ENCODE measurements around the gene FBXW8. TPM values are rescaled to one million over a fixed set of nuclear protein-coding genes. Genes with fewer than 3 reads are reported as not detected.

The FBXW8 gene
- total RNA-seq, 1 experiment from 2014 or later, result 15.3 TPM

GRCh38 chr12:116962197-116962596, 51.4 kb downstream of the FBXW8 start:
- Histone ChIP-seq H2BK15ac (ENCODE audit: low read depth, low read length) (no peak overlapping the region), H3K9me3 (ENCODE audit: control insufficient read depth, low read depth, low read length) (no peaks in the 10 kb centered on the region), H3K79me1 (ENCODE audit: insufficient read depth, low read depth, low read length, poor library complexity, severe bottlenecking) (no peaks in the 10 kb centered on the region), H4K20me1 (ENCODE audit: control insufficient read depth, insufficient read depth, insufficient read length) (no peaks in the 10 kb centered on the region), H3K4ac (ENCODE audit: low read depth, low read length) (no peak overlapping the region), H3T11ph (ENCODE audit: low read length) (no peak overlapping the region), H2BK120ac (ENCODE audit: low read depth, low read length, poor library complexity, severe bottlenecking) (no peak overlapping the region), H2BK20ac (ENCODE audit: low read depth, low read length, poor library complexity, severe bottlenecking) (no peak overlapping the region), H2AK5ac (ENCODE audit: insufficient read length, low read length) (no peak overlapping the region), H3K27ac (ENCODE audit: insufficient read length, low read depth, low read length) (no peak overlapping the region), H3K56ac (ENCODE audit: insufficient read length, low read depth, low read length) (no peak overlapping the region), H2BK5ac (ENCODE audit: insufficient read length, low read length) (no peak overlapping the region), H4K8ac (replicated peaks; ENCODE audit: insufficient read length, low read depth, low read length) (no peak overlapping the region), H3K4me2 (ENCODE audit: insufficient read depth, insufficient read length, low read length) (no peak overlapping the region), H3K9ac (ENCODE audit: extremely low read depth, insufficient read length, low read length) (no peak overlapping the region), H3K23ac (ENCODE audit: insufficient read length, low read depth, low read length) (no peak overlapping the region), H4K91ac (ENCODE audit: insufficient read length, low read depth, low read length) (no peak overlapping the region), H2BK12ac (ENCODE audit: insufficient read length, low read depth, low read length) (no peak overlapping the region), H2AFZ (ENCODE audit: low read length) (no peak overlapping the region), H3K79me2 (ENCODE audit: insufficient read depth, low read length) (no peaks in the 10 kb centered on the region), H3K14ac (ENCODE audit: insufficient read depth, low read length) (no peak overlapping the region), H3K23me2 (ENCODE audit: insufficient read length, low read depth, low read length, poor library complexity, severe bottlenecking) (no peaks in the 10 kb centered on the region), H3K18ac (ENCODE audit: insufficient read length, low read depth, low read length) (no peak overlapping the region), H3K27me3 (ENCODE audit: insufficient read depth, low read length) (no peaks in the 10 kb centered on the region), H3K4me1 (ENCODE audit: insufficient read depth, low read length) (no peaks in the 10 kb centered on the region), H4K5ac (ENCODE audit: insufficient read length, low read depth, low read length) (no peak overlapping the region)
- no CpG with 5 or more reads among the region's 4 CpGs for WGBS (ENCODE audit: extremely low coverage, insufficient read length, low lambda C conversion rate)
- no peak for DNase-seq
- Mint-ChIP-seq H3K4me3 (no peak overlapping the region), H3K27ac (no peak overlapping the region), H3K27me3 (ENCODE audit: low read depth) (no peaks in the 10 kb centered on the region), H3K36me3 (ENCODE audit: insufficient read depth in 1 of 3, low read depth in 3 of 3) (peaks cover 2 to 12% (median 10%) of the 10 kb centered on the region in 3 experiments; a peak in 5 of 7 replicates), H3K4me1 (peaks cover 3 to 4% of the 10 kb centered on the region in 2 experiments), H3K9me3 (no peaks in the 10 kb centered on the region)
- no peak for TF ChIP-seq CTCF (conservative IDR thresholded peaks at IDR 0.05)
